Inferior parietal cortex (tissue), 1 donor: ENCODE results near the gene MBD3L1.
A peak's percentile ranks its signal among the peaks of the same experiment; 100 is the strongest.

Experiments
- DNase-seq: peaks from one replicate; pipeline ENCODE4 v3.0.0-alpha.2; 2016; ENCODE audit errors: extremely low spot score

MBD3L1 gene

DNA sequence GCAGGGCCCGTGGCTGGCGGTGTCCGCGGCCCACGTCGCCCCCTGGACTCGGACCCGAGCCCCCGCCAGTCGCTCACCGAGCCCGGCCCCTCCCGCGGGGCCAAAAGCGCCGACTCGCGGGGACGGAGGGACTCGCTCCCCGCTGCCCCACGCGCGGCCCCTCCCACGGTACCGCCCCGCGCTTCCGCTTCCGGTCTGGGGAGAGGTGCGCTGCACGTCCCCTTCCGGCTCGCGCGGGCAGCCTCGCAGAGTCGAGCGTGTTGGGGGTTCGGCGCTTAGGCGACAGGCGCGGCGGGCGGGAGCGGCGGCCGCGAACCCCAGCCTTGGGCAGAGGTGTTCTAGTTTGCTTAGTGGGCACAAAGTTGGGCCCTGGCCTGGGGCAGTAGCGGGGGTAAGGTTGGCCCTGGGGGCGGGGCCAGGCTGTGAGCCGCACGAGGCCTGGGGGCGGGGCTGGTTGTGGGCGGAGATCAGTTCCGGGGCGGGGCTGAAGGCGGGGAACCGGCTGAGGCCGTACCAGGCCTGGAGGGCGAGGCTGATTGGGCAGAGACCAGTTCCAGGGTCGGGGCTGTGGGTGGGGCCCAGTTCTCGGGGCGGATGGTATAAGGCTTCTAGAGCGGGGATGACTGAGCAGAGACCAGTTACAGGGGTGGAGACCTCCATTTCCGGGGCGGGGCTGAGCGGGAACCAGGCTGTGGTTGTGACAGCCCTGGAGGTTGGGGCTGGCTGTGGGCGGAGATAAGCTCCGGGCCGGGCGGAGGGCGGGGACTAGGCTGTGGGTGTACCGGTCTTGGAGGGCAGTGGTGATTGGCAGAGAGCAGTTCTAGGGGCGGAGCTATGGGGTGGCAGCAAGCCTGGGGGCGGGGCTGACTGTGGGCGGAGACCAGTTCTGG lies at the start of gene MBD3L1, which contains the start of gene ZNF558:
Gene MBD3L1 (plus strand): TSS at position 246 of the 890 bp plus-strand sequence. CDS start 10,302 bp downstream, outside the sequence.
Gene ZNF558 (minus strand): TSS at position 173 of the 890 bp plus-strand sequence. CDS start 9,645 bp downstream, outside the sequence.
- DNase-seq: peak; percentile 96

DNA sequence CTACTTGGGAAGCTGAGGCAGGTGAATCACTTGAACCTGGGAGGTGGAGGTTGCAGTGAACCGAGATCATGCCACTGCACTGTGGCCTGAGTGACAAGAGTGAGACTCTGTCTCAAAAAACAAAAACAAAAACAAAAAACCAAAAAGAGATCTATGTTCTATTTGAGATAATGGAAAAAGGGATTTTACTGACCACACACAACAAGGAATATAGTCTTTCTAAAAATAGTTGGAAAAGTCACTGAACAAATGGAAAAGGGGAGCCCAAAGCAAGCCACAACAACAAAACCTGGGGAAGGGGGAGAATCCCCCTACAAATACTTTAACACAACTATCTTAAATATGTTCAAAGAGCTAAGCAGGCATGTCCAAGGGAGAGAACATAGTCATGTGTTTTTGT lies 37.4 kb upstream of the MBD3L1 start:
- no peak for DNase-seq

DNA sequence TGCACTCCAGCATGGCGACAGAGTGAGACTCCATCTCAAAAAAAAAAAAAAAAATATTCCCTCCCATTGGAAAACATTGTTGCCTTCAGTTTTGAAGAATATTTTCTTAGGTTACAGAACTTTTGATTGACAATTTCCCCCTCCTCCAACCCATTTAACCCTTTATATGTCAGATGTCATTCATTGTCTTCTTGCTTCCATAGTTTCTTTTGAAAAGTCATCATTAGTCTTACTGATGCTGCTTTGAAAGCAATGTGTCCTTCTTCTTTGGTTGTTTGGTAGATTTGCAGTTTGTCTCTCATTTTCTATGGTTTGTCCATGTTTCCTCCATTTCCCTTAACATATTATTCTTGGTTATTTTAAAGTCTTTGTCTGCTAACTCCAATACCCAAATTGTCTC lies 25.5 kb upstream of the MBD3L1 start:
- DNase-seq: no peak

DNA sequence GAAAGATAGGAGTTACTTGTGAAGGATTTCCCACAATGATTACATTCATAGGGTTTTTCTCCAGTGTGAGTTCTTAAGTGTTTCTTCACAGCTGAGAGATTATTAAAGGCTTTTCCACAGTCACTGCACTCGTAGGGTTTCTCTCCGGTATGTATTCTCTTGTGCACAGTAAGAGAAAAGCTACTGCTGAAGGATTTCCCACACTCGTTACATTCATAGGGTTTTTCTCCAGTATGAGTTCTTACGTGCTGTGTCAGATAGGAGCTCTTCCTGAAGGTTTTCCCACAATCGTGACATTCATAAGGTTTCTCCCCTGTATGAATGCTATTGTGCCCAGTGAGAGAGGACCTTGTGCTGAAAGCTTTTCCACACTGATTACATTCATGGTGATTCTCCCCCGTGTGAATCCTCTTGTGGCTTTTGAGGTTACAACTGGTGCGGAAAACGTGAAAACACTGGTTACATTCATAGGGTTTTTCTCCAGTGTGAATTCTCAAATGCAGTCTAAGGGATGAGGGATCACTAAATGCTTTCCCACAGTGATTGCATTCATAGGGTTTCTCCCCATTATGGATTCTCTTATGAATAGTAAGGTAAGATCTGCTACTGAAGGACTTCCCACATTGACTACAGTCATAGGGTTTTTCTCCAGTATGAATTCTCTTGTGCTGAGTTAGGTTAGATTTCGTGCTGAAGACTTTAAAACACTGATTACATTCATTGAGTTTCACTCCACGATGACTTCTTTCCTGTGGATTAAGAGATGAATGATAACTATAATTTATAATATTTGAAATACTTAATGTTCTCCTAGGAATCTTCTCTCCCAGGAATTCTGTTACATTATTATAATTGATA lies 20.6 kb upstream of the MBD3L1 start:
- DNase-seq: no peak

DNA sequence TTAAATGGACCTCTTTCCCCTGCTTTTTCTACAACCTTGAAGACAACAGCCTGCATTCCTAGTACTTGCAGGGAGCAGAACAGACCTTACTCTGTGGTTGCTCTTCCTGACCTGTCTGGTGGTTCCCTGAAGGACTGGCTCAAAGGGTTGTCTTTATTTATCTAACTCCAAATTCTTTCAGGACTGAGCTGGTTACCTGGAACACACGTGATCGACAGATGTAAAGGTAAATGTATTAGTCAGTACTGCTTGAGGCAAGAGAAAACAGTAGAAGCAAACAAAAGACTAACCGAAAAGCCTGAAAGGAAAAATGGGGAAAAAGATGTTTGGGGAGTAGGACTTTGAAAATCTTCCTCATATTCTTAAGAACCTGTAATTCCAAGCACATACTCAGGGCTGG lies 18.0 kb upstream of the MBD3L1 start:
- DNase-seq: no peak

DNA sequence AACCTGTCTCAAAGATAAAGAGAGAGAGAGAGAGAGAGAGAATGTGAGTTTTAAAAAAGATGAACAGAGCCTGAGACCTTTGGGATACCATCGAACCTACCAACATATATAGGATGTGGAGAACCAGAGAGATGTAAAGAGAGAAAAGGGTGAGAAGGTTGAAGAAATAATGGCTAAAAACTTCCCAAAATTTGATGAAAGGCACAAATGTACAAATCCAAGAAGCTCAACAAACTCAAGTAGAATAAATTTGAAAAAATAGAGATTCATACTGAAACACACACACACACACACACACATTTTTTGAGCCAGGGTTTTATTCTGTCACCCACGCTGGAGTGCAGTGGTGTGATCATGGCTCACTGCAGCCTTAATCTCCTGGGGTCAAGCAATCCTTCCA lies 16.4 kb upstream of the MBD3L1 start:
- DNase-seq: no peak

DNA sequence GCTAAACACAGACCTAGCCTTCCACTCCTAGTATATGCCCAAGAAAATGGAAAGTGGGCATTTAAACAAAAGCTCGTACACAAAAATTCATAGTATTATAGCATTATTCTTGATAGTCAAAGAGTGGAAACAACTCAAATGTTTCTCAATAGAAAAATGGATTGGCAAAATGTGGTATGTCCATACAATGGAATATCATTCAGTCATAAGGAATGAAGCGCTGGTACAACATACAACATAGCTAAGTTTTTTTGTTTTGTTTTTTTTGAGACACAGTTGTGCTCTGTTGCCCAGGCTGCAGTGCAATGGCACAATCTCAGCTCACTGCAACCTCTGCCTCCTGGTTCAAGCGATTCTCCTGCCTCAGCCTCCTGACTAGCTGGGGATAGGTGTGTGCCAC lies 11.9 kb upstream of the MBD3L1 start:
- DNase-seq: no peak

DNA sequence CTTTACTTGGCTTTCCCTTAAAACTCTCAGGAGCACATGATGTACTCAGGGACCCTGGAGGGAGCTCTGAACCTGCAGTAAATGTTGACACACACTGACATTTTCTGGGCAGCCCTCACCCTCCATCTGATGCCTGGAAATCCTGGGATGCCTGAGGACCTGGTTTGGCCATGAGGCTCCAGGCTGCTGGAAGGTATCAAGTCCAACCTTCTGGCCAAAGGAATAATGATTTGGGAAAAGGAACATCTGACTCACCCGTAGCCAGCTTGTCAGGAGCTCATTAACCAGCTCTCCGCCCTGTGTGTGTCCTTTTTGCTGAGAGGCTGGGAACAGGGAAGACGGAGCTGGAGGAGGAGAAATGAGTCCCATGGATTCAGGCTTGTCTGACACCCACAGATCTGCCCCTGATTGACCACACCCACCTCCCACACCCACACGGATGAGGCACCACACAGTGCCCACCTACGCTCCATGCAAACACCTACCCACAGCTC lies 10.4 kb upstream of the MBD3L1 start:
- DNase-seq: no peak

DNA sequence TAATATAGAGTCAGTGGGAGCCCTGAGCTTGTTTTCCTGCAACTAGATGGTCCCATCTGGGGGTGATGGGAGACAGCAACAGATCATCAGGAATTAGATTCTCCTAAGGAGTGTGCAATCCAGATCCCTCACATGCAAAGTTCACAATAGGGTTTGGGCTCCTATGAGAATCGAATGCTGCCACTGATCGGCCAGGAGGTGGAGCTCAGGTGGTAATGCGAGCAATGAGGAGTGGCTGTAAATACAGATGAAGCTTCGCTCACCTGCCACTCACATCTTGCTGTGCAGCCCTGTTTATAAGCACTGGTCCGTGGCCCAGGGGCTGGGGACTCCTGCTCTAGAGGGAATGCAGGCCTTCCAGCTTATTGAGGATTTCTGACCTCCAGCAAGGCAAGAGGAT lies 5.8 kb upstream of the MBD3L1 start:
- DNase-seq: no peak

DNA sequence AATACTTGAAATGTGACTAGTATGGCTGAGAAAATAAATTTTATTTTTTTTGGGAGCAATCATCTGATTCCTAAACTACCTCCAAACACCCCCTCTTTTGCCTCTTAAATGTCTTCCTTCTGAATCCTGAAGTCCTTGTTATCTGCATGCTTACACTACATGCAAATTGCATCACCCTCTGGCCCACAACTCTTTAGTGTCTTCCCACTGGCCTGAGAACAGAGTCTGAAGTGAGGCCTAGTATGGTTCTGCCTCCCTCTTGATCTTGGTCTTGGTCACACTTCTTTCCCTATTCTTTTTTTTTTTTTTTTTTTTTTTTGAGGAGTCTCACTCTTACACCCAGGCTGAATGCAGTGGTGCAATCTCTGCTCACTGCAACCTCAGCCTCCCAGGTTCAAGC lies 4.9 kb upstream of the MBD3L1 start:
- DNase-seq: no peak

DNA sequence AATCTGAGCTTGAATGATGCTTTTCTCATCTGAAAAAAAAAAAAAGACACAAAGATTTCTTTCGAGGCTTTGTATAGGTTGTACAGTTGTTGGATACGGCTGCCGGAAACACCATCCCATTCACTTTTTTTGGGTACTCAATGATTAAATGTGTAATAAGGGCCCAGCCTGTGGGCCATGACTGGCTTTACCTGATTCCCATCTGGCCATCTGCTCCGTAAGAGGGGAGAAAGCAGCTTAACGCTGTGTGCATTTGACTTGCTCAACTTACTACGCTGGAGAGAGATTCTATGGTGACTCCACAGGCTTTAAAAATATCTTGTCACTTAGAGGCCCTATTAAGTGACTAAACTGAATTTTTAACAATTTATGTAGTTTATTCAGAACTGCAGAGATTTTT lies 804 bp upstream of the MBD3L1 start:
- DNase-seq: no peak

DNA sequence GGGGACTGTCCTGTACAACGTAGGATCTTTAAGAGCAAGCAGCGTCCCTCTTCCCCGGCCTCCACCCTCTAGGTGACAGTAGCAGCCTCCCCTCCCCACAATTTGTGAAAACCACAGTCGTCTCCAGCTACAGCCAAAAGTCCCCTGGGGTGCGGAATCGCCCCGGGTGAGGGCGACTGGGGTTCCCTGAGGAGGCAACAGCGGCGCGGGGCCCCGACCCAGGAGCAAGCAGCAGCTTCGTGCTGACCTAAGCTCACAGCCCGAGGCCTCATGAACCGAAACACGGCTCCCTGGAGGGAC lies 395 bp upstream of the MBD3L1 start:
- no peak for DNase-seq

DNA sequence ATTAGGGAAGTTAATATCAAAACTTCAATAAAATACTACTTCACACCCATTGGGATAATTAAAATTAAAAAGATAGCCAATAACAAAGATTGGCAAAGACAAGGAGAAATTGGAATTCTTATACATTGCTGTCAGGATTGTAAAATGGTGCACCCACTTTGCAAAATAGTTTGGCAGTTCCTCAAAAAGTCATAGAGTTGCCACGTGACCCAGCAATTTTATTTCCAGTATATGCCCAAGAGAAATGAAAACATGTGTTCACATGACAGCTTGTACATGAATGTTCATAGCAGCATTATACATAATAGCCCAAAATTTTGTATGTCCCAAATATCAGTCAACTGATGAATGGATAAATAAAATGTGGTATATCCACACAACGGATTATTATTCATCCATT lies 3.3 kb downstream of the MBD3L1 start:
- no peak for DNase-seq

DNA sequence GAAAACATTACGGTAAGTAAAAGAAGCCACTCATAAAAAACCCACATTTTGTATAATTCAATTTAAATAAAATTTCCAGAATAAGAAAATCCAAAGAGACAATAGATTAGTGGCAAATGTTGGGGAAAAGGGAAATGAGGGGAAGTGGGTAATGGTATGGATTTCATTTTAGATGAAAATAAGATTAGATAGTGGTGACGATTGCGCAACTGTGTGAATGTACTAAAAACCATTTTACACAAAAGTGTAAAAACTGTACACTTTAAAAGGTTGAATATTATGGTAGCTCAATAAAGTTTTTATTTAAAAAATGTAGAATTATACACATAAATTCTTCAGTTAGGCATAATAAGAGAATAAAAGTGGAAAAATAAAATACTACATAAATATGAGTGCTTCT lies 3.7 kb downstream of the MBD3L1 start:
- no peak for DNase-seq

DNA sequence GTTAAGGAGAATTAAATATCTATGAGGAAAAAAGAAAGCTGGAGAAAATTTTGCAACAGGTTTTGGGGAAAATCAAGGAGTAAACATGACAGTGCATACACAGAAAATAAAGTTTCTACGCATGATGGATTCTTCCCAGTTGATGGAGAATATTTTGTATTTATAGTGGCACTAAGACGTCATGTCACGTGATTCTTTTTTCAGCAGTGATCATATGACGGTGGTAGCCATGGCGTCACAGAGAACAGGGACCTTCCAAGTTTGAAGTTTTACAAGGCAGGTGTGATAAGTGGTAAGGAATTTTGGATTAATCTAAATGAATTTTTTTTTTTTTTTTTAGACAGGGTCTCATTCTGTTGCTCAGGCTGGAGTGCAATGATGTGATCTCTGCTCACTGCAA lies 8.5 kb downstream of the MBD3L1 start:
- DNase-seq: no peak

DNA sequence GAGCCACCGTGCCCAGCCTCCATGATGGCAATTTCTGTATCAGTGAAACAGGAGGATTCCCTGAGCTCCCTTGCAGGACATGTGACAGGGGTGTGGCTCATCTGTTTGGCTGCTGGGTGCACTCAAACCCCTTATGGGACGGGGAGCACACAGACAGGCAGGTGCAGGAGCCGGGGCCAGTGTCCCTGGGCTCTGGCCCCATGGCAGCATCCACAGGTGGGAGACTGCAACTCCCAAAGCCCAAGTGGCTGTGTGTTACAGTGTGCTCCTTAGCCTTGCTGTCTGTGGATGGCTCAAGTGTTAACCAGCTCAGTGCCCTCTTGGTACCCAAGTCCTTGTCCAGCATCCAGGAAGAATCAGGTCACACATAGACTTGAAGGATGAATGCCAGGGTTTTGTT lies 14.6 kb downstream of the MBD3L1 start:
- DNase-seq: no peak

DNA sequence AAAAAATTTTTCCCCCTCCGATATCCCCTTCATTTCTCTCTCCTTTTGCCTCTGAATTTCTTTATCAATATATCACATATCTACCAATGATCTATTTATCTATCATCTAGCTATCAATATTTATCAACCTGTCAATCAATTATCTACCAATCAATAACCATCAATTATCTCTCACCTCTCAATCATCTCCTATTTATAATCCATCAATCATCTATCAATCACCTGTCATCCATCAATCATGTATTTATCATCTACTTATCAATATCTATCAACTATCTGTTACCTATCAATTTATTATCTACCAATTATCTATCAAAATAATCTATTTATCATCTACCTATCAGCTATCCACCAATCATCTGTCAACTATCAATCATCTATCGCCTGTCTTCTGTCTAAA lies 17.1 kb downstream of the MBD3L1 start:
- DNase-seq: no peak

DNA sequence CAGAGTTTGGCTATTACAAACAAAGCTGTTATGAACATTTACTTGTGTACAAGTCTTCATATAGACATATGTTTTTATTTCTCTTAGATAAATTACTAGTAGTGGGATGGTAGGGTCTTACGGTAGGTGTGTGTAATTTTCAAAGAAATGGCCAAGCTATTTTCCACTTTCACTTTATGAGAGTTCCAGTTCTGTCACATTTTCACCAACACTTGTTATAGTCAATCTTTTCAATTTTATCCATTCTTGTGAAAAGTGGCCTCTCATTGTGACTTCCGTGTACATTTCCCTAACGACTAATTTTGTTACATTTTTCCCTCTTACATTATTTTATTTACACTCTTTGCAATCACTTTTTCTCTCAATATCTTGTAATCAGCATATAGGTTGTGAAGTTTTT lies 18.3 kb downstream of the MBD3L1 start:
- no peak for DNase-seq

DNA sequence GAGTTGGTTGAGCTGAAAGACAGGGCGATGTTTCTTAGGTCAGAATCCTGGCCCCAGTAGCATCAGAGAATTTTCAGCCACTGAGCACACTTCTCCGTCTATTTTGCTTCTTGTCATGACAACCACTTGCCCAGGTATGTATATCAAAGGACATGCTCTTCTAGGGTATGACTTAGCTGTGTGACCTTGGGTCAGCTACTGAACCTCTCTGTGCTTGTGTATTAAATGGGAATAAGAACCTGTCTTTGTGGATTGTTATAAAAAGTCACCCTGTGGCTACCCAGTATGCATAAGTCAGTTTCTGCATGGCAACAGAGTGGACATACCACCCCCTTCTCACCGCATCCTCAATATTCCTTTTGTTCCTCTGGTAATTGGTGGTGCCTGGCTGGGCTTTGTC lies 26.1 kb downstream of the MBD3L1 start:
- DNase-seq: no peak

DNA sequence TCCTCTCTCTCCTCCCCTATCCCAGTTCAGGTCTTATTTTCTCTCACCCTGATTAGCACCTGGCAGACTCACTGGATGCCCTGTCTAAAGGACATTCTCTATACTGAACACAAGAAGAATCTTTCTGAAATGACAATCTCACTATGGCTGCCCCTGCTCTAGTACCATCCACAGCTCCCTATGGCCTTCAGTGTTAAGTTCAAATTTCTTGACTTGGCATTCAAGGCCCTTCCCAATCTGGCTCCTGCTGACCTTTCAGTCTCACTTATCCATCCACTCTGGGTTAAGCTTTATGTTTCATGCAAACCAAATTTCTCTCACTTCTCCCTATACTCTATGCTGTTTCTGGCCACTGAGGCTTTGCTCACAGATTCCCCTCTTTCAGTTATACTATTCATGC lies 34.2 kb downstream of the MBD3L1 start:
- no peak for DNase-seq

DNA sequence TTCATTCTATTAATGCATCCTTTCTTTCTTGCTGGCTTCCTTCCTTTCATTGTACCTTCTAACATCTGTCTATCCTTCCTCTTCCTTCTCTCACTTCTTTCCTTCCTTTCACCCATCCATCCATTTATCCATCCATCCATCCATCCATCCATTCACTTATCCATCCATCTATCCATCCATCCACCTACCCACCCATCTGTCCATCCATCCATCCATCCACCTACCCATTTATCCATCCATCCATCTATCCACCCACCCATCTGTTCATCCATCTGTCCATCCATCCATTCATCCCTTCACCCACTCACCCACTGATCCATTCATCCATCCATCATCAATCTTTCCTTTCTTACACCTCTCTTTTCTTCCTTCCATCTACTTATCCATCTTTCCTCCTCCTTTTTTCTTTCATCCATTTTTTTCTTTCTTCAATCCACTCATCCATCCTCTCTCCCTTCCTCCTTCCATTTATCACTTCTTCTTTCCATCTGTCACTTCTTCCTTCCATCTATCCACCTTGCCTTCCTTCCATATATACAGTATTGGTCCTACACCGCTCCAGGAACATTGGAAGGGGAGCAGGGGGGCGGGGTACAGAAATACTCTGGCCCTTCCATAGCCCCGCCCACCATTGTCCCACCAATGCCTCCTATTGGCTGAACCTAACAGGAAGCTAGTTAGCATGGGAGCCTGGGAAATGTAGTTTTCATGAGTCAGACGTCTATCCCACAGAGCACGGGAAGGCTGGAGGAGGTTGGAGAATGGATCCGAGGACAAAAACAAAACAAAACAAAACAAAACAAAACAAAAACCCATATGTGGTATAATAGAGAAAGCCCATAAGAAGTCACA lies 45.9 kb downstream of the MBD3L1 start:
- DNase-seq: no peak
